ENCODE measurements around the gene GJC2. TPM values are rescaled to one million over a fixed set of nuclear protein-coding genes. Genes with fewer than 3 reads are reported as not detected.
A peak's percentile ranks its signal among the peaks of the same experiment; 100 is the strongest.

Gene GJC2
- polyA plus RNA-seq, 3 donors, result 0.15 TPM; not detected in 2

- Histone ChIP-seq H3K36me3 (replicated peaks in 1 of 2; ENCODE audit: control insufficient read depth in 1 of 2, insufficient read depth in 2 of 2, low read length in 2 of 2) (peaks cover 10 to 14% of the 10 kb centered on the region in 2 donors), H3K79me2 (ENCODE audit: insufficient read depth, low read length) (peaks cover 62% of the 10 kb centered on the region), H3K9ac (ENCODE audit: insufficient read depth, low read length, poor library complexity, severe bottlenecking) (peak overlapping the region; percentile 96), H3K9me3 (replicated peaks in 1 of 2; ENCODE audit: control insufficient read depth in 1 of 2, insufficient read depth in 1 of 2, low read length in 2 of 2) (no peaks in the 10 kb centered on the region), H3K4me3 (replicated peaks in 1 of 3; ENCODE audit: low read depth in 2 of 3, low read length in 3 of 3) (peak overlapping the region; percentile 72 to 97 (median 76)), H4K20me1 (ENCODE audit: insufficient read depth, low read length) (peaks cover 61% of the 10 kb centered on the region), H3K4me1 (ENCODE audit: control insufficient read depth in 1 of 2, insufficient read depth in 2 of 2, low read length in 2 of 2) (peaks cover 27 to 38% of the 10 kb centered on the region in 2 donors), H3K27me3 (ENCODE audit: control insufficient read depth in 2 of 2, insufficient read depth in 2 of 2, low read length in 2 of 2) (no peaks in the 10 kb centered on the region), H2AFZ (ENCODE audit: insufficient read depth, low read depth, low read length, poor library complexity, severe bottlenecking) (no peak overlapping the region), H3K4me2 (replicated peaks; ENCODE audit: extremely low read depth, low read length, poor library complexity, severe bottlenecking) (peak overlapping the region; percentile 97), H3K27ac (ENCODE audit: low read depth in 1 of 2, low read length in 2 of 2) (peak overlapping the region; percentile 90 to 92)
- intact Hi-C loops (cut with micrococcal nuclease), result loop anchor here in 1 of 2 donors (2.0 to 5.0 kb wide), 2 partner anchors 23 to 34 kb away; partner anchors contain the start of genes IBA57 and MRPL55
- WGBS (ENCODE audit: insufficient coverage), result 52% methylated on average over 21 of the region's 27 CpGs
- peak overlapping the region; percentile 85 to 99 (median 98) for H3K27ac Mint-ChIP-seq
- DNase-seq, result peak in 2 of 3 donors; percentile 10 to 17
- peaks cover 11 to 31% of the 10 kb centered on the region in 2 donors for H3K36me3 Mint-ChIP-seq
- no peaks in the 10 kb centered on the region for H3K9me3 Mint-ChIP-seq
- H3K4me1 Mint-ChIP-seq, result peaks cover 42% of the 10 kb centered on the region
- H3K4me3 Mint-ChIP-seq, result peak overlapping the region; percentile 93 to 94
- H3K27me3 Mint-ChIP-seq (ENCODE audit: low read depth in 3 of 3), result peaks cover 0 to 7% (median 2%) of the 10 kb centered on the region in 3 donors
- TF ChIP-seq CTCF (IDR thresholded peaks at IDR 0.05), result no peak
Observed at GRCh38 chr1:228141226-228142044, 8.3 kb upstream of the GJC2 start.

- H3K4me1 ChIP-seq (ENCODE audit: control insufficient read depth in 1 of 2, insufficient read depth in 2 of 2, low read length in 2 of 2), result peaks cover 27 to 38% of the 10 kb centered on the region in 2 donors
Observed at GRCh38 chr1:228142155-228142691, 7.5 kb upstream of the GJC2 start.

More at GRCh38 chr1:228142155-228142691, 7.5 kb upstream of the GJC2 start:
- H3K27me3 ChIP-seq (ENCODE audit: control insufficient read depth in 2 of 2, insufficient read depth in 2 of 2, low read length in 2 of 2), result no peaks in the 10 kb centered on the region
- H3K27me3 Mint-ChIP-seq (ENCODE audit: low read depth in 3 of 3), result peaks cover 0 to 6% (median 1%) of the 10 kb centered on the region in 3 donors
- H3K4me1 Mint-ChIP-seq, result peaks cover 41% of the 10 kb centered on the region
- H3K9me3 Mint-ChIP-seq, result no peaks in the 10 kb centered on the region
- H3K36me3 Mint-ChIP-seq, result peaks cover 13 to 39% of the 10 kb centered on the region in 2 donors
- H3K27ac ChIP-seq (ENCODE audit: low read depth in 1 of 2, low read length in 2 of 2), result no peak overlapping the region
- 86% methylated on average over 8 of the region's 16 CpGs for WGBS (ENCODE audit: insufficient coverage)
- no peak for TF ChIP-seq CTCF (IDR thresholded peaks at IDR 0.05)
- peaks cover 69% of the 10 kb centered on the region for H4K20me1 ChIP-seq (ENCODE audit: insufficient read depth, low read length)
- no peak overlapping the region for H3K9ac ChIP-seq (ENCODE audit: insufficient read depth, low read length, poor library complexity, severe bottlenecking)
- H3K79me2 ChIP-seq (ENCODE audit: insufficient read depth, low read length), result peaks cover 64% of the 10 kb centered on the region
- peaks cover 18 to 22% of the 10 kb centered on the region in 2 donors for H3K36me3 ChIP-seq (replicated peaks in 1 of 2; ENCODE audit: control insufficient read depth in 1 of 2, insufficient read depth in 2 of 2, low read length in 2 of 2)
- intact Hi-C loops (cut with micrococcal nuclease), result loop anchor here in 1 of 2 donors (5.0 kb wide), 1 partner anchor 35 kb away; the partner anchor contains the start of gene MRPL55
- H2AFZ ChIP-seq (ENCODE audit: insufficient read depth, low read depth, low read length, poor library complexity, severe bottlenecking), result no peak overlapping the region
- peak overlapping the region in 4 of 7 donors; percentile 57 to 99 (median 78) for H3K27ac Mint-ChIP-seq
- H3K4me3 ChIP-seq (replicated peaks in 1 of 3; ENCODE audit: low read depth in 2 of 3, low read length in 3 of 3), result peak overlapping the region in 1 of 3 experiments; percentile 97
- no peaks in the 10 kb centered on the region for H3K9me3 ChIP-seq (replicated peaks in 1 of 2; ENCODE audit: control insufficient read depth in 1 of 2, insufficient read depth in 1 of 2, low read length in 2 of 2)
- no peak overlapping the region for H3K4me3 Mint-ChIP-seq
- peak overlapping the region; percentile 97 for H3K4me2 ChIP-seq (replicated peaks; ENCODE audit: extremely low read depth, low read length, poor library complexity, severe bottlenecking)
- DNase-seq, result no peak

All from CD14-positive monocyte (primary cell).